PC-9 (cell line): ENCODE data around the gene MTX1.

Experiments
- EZH2 ChIP-seq: fragments of 200-600 bp; sonication (generic); IDR thresholded peaks from 2 replicates; pipeline ENCODE4 v1.8.0; 2017; ENCODE audit warnings: antibody characterized with exemption, low read depth
- TF ChIP-seq, protein P1 (sequence below): fragments of 200-600 bp; sonication (generic); conservative IDR thresholded peaks from 2 replicates; pipeline ENCODE4 v1.6.1; 2017; ENCODE audit warnings: mixed run types, antibody characterized with exemption, mild to moderate bottlenecking, moderate library complexity

DNA sequence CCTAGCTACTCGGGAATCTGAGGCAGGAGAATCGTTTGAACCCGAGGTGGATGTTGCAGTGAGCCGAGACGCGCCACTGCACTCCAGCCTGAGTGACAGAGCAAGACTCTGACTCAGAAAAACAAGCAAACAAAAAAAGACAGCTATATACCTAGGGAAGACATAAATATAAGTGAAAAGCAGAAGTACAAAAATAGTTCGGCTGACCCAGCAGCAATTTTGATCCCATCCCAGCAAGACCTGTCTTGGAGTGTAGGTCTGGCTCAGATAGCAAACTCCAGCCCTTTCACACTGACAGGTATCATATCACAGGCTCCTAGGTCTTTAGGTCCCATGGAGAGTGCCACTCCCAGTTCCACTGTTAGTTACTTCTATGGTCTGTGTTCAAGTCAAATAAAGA lies 14.6 kb downstream of the MTX1 start:
- TF ChIP-seq, protein P1, sequence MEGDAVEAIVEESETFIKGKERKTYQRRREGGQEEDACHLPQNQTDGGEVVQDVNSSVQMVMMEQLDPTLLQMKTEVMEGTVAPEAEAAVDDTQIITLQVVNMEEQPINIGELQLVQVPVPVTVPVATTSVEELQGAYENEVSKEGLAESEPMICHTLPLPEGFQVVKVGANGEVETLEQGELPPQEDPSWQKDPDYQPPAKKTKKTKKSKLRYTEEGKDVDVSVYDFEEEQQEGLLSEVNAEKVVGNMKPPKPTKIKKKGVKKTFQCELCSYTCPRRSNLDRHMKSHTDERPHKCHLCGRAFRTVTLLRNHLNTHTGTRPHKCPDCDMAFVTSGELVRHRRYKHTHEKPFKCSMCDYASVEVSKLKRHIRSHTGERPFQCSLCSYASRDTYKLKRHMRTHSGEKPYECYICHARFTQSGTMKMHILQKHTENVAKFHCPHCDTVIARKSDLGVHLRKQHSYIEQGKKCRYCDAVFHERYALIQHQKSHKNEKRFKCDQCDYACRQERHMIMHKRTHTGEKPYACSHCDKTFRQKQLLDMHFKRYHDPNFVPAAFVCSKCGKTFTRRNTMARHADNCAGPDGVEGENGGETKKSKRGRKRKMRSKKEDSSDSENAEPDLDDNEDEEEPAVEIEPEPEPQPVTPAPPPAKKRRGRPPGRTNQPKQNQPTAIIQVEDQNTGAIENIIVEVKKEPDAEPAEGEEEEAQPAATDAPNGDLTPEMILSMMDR = no peak
- TF ChIP-seq EZH2 = no peak
